Measurements from ENCODE around the gene ITGAD. TPM values are rescaled to one million over a fixed set of nuclear protein-coding genes. Genes with fewer than 3 reads are reported as not detected.

The ITGAD gene
- total RNA-seq, 1 experiment from 2014 or later: not detected

DNA sequence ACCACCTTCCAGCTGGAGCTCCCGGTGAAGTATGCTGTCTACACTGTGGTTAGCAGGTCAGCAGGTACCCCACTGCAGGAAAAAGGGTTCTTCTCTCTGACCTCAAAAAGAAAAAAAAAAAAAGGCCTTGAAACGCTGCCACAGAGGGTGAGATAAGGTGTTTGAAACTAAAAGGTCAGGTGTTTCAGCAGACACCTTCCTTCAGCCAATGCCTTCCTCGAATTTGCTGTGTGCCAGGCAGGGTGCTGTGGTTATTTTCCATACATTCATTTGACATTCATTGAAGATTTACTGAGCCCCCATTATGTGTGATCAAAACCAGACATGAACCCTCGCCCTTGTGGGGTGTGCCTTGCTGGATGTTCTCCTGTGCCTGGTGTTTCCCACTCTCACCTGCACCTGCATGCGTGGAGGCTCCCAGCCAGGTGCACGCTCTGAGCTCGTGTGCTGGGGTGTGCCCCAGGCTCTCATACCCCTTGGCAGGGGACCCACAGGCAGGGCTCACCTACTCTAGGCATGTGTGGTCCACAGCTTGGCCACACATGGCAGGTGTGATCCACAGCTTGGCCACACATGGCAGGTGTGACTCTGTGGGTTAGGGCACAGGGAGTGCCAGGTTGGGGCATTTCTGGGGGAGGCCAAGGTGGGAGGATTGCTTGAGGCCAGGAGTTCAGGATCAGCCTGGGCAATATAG, 15.8 kb upstream of the ITGAD start:
- H3K56ac ChIP-seq (ENCODE audit: insufficient read length, low read depth, low read length): no peak overlapping the region
- Mint-ChIP-seq H3K36me3 (ENCODE audit: insufficient read depth in 1 of 3, low read depth in 3 of 3) (no peaks in the 10 kb centered on the region), H3K4me3 (no peak overlapping the region), H3K27me3 (ENCODE audit: low read depth) (peaks cover 18% of the 10 kb centered on the region), H3K4me1 (peaks cover 2 to 7% of the 10 kb centered on the region in 2 experiments), H3K27ac (no peak overlapping the region), H3K9me3 (peaks cover 7% of the 10 kb centered on the region in 2 experiments; a peak in 4 of 5 replicates)
- TF ChIP-seq, protein P1, sequence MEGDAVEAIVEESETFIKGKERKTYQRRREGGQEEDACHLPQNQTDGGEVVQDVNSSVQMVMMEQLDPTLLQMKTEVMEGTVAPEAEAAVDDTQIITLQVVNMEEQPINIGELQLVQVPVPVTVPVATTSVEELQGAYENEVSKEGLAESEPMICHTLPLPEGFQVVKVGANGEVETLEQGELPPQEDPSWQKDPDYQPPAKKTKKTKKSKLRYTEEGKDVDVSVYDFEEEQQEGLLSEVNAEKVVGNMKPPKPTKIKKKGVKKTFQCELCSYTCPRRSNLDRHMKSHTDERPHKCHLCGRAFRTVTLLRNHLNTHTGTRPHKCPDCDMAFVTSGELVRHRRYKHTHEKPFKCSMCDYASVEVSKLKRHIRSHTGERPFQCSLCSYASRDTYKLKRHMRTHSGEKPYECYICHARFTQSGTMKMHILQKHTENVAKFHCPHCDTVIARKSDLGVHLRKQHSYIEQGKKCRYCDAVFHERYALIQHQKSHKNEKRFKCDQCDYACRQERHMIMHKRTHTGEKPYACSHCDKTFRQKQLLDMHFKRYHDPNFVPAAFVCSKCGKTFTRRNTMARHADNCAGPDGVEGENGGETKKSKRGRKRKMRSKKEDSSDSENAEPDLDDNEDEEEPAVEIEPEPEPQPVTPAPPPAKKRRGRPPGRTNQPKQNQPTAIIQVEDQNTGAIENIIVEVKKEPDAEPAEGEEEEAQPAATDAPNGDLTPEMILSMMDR (conservative IDR thresholded peaks at IDR 0.05): no peak
- H3K23ac ChIP-seq (ENCODE audit: insufficient read length, low read depth, low read length): no peak overlapping the region
- H4K5ac ChIP-seq (ENCODE audit: insufficient read length, low read depth, low read length): no peak overlapping the region
- no peak overlapping the region for H2AFZ ChIP-seq (ENCODE audit: low read length)
- H2BK120ac ChIP-seq (ENCODE audit: low read depth, low read length, poor library complexity, severe bottlenecking): no peak overlapping the region
- no peak overlapping the region for H2BK20ac ChIP-seq (ENCODE audit: low read depth, low read length, poor library complexity, severe bottlenecking)
- no peak overlapping the region; the same call in 1 of the 2 replicates for H3K14ac ChIP-seq (ENCODE audit: insufficient read depth, low read length)
- H2BK12ac ChIP-seq (ENCODE audit: insufficient read length, low read depth, low read length): no peak overlapping the region
- no peak overlapping the region for H3K18ac ChIP-seq (ENCODE audit: insufficient read length, low read depth, low read length)
- no peak overlapping the region for H3K4ac ChIP-seq (ENCODE audit: low read depth, low read length)
- H3K79me1 ChIP-seq (ENCODE audit: insufficient read depth, low read depth, low read length, poor library complexity, severe bottlenecking): no peaks in the 10 kb centered on the region
- no peak overlapping the region for H3T11ph ChIP-seq (ENCODE audit: low read length)
- no peak for DNase-seq
- no peak overlapping the region for H2AK5ac ChIP-seq (ENCODE audit: insufficient read length, low read length)
- no peaks in the 10 kb centered on the region for H3K9me3 ChIP-seq (ENCODE audit: control insufficient read depth, low read depth, low read length)
- H3K79me2 ChIP-seq (ENCODE audit: insufficient read depth, low read length): no peaks in the 10 kb centered on the region
- no peaks in the 10 kb centered on the region for H3K4me1 ChIP-seq (ENCODE audit: insufficient read depth, low read length)
- H4K20me1 ChIP-seq (ENCODE audit: control insufficient read depth, insufficient read depth, insufficient read length): no peaks in the 10 kb centered on the region
- no peak overlapping the region for H3K4me2 ChIP-seq (ENCODE audit: insufficient read depth, insufficient read length, low read length)
- H2BK15ac ChIP-seq (ENCODE audit: low read depth, low read length): no peak overlapping the region
- no CpG with 5 or more reads among the region's 7 CpGs for WGBS (ENCODE audit: extremely low coverage, insufficient read length, low lambda C conversion rate)
- no peak overlapping the region for H3K9ac ChIP-seq (ENCODE audit: extremely low read depth, insufficient read length, low read length)
- H3K27ac ChIP-seq (ENCODE audit: insufficient read length, low read depth, low read length): no peak overlapping the region
- no peak overlapping the region for H2BK5ac ChIP-seq (ENCODE audit: insufficient read length, low read length)
- no peak overlapping the region for H4K8ac ChIP-seq (replicated peaks; ENCODE audit: insufficient read length, low read depth, low read length)
- H3K23me2 ChIP-seq (ENCODE audit: insufficient read length, low read depth, low read length, poor library complexity, severe bottlenecking): no peaks in the 10 kb centered on the region
- no peaks in the 10 kb centered on the region for H3K27me3 ChIP-seq (ENCODE audit: insufficient read depth, low read length)
- H4K91ac ChIP-seq (ENCODE audit: insufficient read length, low read depth, low read length): no peak overlapping the region

All from H9 (cell line).